ENCODE data around the gene TGM2. TPM values are rescaled to one million over a fixed set of nuclear protein-coding genes. Genes with fewer than 3 reads are reported as not detected.

The TGM2 gene
- total RNA-seq (2022; extraction: Qiagen RNA extraction; ENCODE audit: low read depth), result 316 to 478 TPM (median 426 TPM) in 5 replicates

DNA sequence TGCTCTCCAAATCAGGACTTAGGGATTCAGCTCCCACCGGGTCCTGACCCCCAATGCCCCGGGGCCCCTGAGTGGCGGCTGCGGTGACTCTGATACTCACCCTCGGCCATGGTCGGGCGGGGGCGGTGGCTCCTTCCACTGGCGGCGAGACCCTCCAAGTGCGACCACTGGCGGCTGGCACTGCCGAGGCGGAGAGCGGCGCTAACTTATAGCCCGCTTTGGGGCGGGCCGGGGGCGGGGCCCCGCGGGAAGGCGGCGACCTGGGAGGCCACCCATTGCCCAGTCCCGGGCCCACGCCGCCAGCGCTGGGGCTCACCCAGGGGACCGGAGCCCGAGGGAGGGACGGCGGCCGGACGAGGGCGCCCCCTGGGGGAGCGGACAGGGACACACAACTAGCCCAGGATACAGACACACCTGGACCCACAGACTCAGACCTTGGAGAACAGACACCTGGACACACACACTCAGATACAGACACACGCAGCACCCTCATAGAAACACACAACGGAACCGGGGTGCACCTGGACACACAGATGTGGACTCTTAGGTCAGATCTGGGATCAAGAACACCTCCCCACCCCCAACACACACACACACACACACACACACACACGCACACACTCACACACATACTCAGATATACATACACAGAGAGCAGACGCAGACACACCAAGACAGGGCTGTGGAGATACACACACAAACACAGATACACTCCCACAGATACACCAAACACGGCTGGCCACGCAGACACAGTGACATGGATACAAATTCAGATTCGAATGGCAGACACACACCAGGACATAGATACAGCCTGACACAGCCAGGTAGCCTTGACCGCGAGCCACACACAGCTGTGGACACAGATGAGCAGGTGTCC is at the start of gene TGM2:
TSS of gene TGM2 (minus strand) at position 182 of the 877 bp plus-strand sequence. CDS start at position 110, 72 bp downstream.

Other genes with a start within 250 kb of the TGM2 start
- gene TTI1, start 131.8 kb downstream of the TGM2 start, total RNA-seq (2022; extraction: Qiagen RNA extraction; ENCODE audit: low read depth), result 18.9 to 21.8 TPM (median 21.3 TPM) in 5 replicates
- 23.7 to 30.1 TPM (median 25.7 TPM) in 5 replicates for gene RPRD1B, start 131.5 kb downstream of the TGM2 start, total RNA-seq (2022; extraction: Qiagen RNA extraction; ENCODE audit: low read depth)
- gene KIAA1755, start 95.5 kb upstream of the TGM2 start, total RNA-seq (2022; extraction: Qiagen RNA extraction; ENCODE audit: low read depth), result 0.13 to 0.18 TPM (median 0.14 TPM) in 4 of 5 replicates, not detected in the other
- gene BPI, start 138.9 kb upstream of the TGM2 start, total RNA-seq (2022; extraction: Qiagen RNA extraction; ENCODE audit: low read depth), result not detected in 5 replicates
- 0.96 to 1.8 TPM (median 1.1 TPM) in 5 replicates for gene LBP, start 181.2 kb upstream of the TGM2 start, total RNA-seq (2022; extraction: Qiagen RNA extraction; ENCODE audit: low read depth)

All from A549 treated with GW870086 at 1 μM for 4 hours (cell line).